Measurements from ENCODE around the gene CCDC92.

The CCDC92 gene, protein sequence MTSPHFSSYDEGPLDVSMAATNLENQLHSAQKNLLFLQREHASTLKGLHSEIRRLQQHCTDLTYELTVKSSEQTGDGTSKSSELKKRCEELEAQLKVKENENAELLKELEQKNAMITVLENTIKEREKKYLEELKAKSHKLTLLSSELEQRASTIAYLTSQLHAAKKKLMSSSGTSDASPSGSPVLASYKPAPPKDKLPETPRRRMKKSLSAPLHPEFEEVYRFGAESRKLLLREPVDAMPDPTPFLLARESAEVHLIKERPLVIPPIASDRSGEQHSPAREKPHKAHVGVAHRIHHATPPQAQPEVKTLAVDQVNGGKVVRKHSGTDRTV

DNA sequence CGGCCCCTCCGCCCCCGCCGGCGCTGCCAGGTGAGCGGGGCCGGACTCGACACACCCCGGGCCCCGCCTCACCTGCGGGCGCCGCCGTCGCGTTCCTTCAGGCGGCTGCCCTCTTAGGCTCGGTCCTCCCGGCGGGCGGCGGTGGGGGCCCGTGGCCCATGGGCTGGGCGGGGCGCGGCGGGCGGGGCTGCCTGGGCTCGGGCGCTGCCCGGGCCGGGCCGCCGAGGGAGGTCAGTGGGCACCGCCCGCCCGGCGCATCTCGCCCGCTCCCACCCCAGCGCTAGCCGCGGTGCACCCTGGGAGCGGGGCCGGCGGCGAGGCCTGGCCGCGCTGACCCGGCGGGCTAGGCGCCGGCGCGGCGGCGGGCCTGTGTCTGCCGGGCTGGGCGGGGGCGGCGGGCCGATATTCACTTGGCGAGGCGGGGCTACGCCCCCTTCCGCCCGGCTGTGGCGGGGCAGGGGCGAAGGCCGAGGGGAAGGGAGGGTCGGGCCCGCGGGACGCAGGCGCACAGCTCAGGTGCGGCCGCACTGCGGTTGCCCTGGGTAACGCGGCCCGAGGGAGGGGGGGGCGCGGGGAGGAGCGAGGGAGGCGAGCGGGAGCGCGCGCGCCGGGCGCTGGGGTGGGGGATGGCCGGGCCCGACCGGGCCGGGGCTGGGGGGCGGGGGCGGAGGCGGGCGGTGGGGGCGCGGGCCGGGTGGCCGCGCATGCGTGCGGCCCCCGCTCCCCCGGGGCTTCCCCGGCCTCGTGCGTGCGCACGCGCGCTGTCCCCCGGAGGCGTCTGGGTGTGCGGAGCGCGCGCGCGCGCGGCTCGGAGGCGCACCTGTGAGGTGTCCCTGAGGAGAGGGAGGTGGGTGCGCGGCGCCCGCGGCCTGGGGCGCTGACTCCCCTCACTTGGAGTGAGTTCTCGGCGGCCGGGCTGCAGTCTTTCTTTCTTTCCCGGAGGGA is at the start of gene CCDC92, which contains the start of gene ZNF664:
TSS of gene CCDC92 (minus strand) at position 375 of the 945 bp plus-strand sequence. CDS start 28,526 bp downstream, outside the sequence.
TSS of gene ZNF664 (plus strand) at position 759 of the 945 bp plus-strand sequence. CDS start 38,930 bp downstream, outside the sequence.
- peak; percentile 46 for DNase-seq

DNA sequence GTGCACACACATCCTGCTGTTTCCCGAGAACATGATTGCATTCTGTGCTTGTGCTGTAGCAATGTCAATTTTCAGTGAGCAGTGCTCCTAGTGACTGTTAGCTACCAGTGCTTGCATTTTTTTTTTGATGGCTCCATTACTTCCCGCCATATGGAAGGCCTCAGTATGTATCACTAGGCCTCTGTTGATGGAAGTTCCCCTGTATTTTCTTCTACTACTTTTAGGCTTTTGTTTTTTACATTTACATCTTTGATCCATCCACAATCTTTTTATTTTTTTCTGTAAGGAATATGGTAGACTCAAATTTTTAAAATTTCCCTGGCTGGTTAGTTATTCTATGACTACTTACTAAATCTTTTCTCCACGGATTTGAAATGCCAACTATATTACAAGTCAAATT is 49.5 kb upstream of the CCDC92 start:
- DNase-seq, result no peak

DNA sequence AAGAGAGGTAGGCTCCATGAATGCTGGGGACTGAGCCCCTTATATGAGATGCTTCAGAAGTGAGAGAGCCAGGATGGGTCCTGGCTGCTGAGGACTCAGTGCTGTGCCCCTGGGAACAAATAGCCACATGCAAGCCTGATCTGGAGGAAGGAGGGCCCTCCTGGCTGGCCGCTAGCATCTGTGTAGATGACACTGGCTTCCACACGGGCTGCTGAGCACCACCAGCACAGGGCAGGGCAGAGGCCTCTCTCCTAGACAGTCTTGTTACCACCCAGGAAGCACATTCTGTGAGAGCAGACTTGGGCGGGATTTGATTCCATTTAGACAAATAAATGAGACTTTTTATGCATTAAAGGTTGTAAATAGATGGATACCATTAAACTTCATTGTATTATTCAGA is 48.4 kb upstream of the CCDC92 start:
- no peak for DNase-seq

DNA sequence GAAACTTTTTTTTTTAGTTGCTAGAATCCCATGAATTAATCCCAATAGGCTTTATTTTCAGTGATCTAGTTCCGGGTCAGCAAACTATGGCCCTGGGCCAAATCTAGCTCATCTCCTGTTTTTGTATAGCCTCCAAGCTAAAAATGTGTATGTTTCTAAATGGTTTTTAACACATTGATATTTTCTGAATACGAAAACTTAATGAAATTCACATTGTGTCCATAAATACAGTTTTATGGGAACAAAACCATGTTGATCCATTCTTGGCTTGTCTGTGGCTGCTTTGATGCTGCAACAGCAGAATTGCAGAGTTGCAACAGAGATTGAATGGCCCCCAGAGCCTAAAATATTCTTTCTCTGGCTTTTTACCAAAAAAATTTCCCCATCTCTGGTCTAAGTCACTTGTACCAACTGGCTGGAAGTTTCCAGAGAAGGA is 47.9 kb upstream of the CCDC92 start:
- DNase-seq, result no peak

DNA sequence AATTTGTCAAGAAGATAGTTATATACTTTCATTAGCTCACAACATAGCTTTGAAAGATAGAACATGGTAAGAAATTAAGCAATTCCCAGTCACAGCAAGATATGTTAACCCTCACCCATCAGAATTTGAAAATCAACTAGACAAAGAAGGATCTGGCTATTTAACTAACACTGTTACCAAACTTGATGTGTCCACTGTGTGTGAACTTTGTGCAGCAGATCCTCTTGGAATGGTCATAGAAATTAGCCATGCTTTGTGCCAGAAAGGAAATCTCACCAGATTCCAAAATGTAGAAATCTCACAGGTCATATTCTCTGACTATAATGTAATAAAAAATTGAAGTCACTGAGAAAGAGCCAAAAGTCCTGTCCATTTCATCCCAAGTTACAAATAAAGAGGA is 46.5 kb upstream of the CCDC92 start:
- no peak for DNase-seq

DNA sequence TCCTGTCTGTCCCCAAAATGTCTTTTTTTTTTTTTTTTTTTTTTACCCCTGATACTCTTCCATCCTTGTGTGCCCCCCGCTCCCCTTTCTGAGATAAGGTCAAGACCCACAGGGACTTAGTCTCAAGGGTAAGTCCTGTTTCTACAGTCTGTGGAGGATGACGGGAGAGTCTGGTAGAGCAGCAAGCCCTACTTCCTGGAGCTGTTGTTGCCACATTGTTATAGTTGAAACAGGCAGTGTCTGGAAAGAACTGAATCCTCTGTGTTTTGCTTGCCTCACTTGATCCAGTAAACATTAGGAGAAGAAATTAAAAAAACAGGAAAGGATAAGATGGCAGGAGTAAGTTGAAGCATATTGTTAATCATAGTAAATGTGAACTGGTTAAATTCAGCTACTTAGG is 45.9 kb upstream of the CCDC92 start:
- peak; percentile 17 for DNase-seq

DNA sequence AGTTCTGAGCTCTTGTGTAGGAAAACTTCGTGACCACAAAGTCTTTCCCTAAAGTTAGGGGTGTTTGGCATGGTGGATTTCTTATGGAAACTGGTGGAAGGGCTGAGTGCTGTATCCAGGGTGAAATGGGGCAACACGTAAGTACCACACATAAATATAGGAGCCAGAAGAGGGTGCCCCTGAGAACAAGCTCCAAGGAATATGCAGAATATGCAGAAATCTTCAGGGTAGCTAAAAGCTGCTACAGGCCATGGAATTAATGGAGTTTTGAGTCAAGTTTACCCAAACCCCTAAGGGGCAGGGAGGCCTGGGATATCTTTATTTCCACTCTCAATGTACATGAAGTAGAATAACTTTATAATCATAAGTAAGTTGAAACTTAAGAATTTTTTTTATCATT is 44.4 kb upstream of the CCDC92 start:
- no peak for DNase-seq

DNA sequence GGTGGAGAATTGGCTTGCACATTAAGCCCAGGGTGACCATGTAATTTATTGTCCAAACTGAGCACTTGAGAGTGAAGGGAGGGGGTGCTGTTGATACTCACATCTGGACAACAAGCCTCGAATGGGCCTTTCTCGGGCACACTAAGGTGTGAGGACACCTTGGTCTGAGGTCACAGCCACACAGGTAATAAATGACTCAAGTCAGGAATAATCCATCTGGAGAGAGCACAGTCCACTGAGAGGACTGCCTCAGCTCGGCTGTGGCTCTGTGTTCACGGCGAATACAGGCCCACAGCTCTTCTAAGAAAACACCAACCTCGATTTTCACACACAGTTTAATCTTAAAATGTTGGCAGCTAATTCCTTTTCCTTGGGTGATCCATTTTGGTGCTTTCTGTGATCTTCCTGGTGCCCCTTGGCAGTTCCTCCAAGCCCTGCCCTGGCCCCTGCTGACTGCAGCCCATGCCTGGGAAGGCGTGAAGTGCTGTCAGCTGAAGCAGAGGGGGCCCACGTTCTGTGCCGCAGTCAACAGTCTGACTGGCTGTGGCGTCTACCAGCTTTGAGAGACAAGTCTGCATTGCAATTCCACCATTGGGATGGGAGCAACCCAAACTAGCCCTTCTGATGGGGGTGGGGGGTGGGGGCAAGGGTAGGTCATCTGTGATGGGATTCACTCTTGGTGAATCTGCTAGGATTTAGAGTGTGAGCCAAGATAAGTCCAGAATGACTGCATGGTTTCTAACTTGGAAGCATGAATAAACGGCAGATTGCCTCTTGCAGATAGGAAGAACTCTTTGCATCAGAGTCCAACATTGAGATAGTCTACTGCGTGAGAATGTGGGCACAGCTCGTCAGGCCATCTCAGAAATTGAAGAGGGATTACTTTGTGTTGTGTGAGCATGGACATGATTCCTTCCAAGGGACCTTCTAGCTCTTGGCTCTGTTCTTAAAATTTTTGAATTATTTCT is 43.1 kb upstream of the CCDC92 start:
- no peak for DNase-seq

DNA sequence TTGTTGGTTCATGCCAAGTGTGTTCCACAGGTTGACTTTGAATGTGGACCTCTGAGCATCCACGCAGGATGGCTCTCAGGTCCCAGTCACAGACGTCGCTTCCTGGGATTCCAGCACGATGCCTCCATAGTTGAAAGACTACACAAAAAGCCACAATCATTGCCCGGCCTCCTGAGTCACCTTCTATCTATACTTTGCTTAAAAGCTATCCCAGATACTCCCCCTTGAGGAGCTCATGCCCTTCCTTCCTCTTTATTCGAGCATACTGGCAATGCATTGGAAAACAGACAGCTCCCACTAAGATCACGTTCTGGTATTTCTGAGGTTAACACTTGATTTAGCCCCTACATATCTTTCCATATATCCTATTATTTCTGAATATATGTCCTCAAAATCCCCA is 40.4 kb upstream of the CCDC92 start:
- DNase-seq, result peak; percentile 30

DNA sequence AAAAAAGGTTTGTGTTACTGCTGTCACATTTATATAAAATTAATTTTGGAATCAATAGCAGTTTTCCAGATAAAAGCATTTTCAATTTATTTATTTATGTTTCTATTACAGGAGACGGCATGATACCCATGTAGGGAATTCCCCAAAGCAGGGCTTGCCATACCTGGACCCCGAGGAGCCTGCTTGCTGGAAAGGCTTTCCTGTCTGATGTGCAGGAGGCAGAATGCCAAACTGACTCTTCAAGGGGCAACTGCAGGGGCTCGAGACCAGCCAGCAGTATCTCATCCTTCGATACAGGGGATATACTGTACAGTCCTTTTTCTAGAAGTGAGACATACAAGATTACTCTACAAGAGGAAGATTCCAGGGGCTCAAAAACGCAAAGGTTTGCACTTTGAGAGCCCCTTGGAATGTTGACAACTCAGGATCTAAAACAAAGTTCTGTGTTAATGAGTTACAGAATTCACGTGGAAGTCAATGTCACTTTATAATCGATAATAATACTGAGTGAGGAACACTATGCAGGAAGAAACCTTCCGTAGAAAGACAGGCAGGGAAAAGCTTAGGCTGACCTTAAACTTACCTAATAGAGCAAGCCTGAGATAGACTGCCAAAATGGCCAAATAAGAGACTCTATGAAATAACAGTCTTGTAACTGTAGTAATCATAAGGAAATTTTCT is 38.9 kb upstream of the CCDC92 start:
- DNase-seq, result no peak

DNA sequence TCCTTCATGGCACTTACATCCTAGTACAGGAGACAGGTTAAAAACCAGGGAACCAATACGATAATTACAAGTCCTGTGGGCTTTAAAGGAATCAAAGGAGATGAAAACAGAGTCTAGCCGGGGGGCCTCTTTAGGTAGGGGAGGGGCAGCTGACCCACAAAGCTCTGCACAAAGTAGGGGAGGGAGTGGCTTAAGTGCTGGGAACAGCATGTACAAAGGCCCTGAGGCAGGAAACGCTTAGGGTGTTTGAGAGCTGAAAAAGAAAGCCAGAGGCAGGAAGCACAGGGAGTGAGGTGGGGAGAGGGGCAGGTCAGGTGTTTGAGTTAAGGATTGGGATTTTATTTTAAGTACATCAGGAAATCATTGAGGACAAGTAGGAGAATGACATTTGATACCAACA is 38.1 kb upstream of the CCDC92 start:
- DNase-seq, result no peak

DNA sequence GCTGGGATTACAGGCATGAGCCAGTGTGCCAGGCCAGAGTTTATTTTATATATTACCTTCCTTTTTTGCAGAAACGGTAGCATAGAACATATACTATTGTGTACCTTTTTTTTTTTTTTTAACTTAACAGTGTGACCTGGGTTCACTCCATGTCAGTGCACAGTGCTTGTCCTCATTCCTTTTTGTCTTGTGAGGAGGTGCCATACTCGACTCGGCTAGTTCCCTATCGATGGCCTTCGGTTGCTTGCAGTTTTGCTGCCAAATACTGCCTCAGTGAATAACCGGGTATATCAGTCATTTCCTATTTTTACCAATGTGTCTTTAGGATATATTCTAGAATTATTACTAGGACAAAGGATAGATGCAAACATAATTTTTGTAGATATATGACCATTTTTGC is 37.1 kb upstream of the CCDC92 start:
- DNase-seq, result no peak

DNA sequence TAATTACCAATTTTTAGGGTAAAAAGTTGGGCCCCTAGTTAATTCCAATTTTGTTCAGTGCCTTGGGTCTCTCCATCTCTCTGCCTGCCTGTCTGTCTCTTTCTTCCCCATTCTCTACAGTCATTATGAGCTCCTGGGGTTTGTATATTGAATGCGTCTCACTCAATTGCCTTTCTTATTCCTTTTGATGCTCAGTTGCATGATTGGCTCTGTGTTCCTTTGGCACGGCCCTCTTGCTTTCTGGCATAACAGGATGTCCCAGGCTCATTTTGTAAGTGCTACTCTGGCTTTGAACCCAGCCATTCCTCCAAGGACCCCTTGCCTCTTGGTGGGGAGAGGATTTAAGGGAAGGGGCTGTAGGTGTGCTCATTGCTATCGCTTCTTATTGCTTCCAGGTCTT is 36.0 kb upstream of the CCDC92 start:
- no peak for DNase-seq

DNA sequence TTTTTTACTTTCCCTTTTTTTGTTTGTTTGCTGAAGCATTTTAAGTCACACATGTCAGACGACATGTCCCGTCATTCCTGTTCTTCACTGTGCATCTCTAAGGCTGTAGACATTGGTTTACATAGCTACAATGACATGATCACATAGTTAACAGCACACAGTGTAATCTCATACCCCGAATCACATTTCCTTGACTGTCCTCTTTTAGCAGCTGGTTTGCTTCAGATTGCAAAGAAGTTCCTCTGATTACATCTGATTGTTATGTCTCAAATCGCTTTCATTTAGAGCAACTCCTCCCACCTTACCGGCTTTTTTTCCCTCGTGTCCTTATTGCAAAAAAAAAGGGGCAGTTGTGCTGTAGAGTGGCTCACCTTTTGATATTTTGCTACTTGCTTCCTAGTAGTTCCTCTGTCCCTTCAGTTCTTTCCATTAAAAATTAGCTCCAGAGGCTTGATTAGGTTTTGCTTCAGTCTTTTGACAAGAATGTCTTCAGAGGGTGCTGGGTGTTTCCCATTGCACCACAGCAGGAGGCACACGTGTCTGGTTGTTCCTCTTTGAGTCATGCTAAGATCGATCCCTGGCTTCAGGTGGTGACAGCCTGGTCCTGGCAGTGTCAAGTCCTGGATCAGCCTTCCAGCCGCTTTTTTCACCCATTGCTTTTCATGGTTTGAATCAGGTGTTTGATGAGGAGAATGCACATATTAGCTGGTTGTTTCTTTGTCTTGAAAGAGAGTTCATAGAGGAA is 35.4 kb upstream of the CCDC92 start:
- peak; percentile 49 for DNase-seq

DNA sequence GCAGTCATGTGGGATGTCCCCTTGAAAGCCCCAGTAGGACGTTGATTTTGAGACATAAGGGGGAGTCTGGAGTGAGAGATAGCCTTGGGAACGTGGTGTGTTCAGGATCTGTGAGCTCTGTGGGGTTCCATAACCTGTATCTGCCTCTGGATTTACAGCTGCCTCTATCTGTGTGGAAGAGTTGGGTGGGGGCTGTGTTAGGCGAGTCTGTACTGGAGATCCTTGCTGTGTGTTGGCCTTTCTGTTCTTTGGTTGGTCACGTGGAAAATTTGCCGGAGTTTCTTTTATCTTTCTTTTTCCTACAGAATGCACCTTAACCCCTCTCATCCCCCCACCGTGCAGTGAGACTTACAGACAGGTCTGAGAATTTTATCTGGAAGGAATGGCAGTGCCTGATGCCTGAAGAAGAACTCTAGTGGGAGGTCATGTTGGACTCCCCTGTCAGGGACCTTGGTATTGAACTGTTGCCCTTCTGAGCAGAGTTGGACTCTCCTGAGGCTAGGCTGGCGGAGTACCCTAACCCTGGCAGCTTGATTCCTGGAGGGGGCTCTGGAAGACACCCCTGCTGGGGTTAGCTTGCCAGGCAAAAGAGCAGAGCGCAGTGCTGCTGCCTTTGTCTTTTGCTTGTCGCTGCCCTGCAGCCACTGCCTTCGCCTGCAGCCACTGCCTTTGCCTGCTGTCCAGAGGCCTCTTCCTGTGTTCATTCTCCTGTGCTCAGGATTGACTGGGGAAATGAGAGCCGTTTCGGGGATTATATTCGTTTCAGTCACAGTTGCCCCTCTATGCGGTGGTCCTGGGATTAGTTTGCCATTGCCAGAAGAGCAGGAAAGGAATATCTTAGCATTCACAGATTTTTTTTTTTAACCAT is 34.4 kb upstream of the CCDC92 start:
- no peak for DNase-seq

DNA sequence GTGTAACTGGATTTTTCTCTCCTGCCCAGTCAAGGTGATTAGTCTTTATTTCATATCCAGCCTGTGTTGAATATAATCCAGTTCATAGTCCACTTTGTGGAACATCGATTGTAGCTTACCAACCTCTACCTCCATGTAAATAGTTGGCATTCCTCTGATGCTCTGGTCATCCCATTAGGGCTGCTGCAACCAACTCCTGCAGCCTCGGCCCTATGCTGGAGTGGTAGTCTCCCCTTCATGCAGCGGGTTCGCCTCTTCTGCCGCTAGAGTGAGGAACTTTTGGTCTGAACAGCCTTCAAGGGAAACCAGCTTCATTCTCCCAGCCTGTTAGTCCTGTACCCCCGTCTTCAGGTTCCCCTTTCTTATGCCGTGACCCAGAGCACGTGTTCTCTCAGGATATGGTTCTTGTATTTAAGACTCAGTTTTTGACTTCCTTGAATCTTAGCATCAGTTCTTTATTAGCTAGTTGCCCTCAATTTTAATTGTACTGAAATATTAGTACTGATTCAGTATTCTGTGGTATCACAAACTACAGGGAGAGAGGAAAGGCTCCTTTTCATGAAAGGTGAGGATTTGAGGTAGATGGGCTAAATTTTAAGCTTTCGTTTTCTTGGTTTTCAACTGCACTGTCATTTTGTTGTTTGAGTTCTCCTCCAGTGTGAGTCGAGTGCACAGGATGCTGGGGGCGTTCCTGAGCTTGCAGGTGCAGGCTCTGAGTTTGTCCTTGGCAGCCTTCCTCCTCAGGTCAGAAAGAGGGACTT is 33.6 kb upstream of the CCDC92 start:
- DNase-seq, result peak; percentile 26

DNA sequence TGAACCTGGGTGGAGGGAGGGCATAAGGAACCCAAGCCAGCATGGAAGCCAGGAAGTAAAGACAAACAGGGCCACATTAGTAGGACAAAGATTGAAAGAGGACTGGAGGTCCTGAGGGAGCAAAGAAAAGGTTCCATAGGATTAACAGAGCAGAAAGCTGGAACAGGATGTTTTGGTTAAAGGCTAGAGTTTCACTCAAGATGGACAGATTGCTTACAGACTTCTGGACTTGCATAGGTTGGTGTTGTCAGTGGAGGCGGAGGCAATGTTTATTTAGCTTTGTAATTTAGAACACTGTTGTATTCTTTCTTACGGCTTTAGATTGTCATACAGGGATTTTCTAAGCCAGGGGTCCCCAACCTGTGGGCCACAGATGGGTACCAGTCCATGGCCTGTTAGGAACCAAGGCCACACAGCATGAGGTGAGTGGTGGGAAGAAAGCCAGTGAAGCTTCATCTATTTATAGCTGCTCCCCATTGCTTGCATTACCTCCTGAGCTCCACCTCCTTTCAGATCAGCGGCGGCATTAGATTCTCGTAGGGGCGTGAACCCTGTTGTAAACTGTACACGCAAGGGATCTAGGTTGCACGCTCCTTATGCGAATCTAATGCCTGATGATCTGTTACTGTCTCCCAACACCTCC is 31.7 kb upstream of the CCDC92 start:
- no peak for DNase-seq

DNA sequence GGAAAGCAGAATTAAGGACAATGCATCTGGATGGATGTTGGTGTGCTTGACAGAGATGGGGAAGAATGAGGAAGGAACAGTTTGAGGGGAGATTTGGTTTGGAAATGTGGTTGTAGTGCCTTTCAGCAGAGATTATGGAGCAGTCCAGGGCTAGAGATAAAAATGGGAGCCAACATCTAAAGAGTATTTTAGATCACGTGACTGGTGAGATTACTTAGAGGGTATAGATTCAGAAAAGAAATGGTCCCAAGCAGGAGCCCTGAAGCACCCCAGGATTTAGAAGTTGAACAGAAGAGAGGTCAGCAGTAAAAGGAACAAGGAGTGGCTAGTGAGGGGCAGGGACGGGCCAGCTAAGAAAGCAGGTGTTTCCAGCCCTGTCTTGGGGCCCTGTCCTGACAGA is 30.0 kb upstream of the CCDC92 start:
- no peak for DNase-seq

All from MV-4-11 (cell line).